Tibial artery (tissue), 4 donors: ENCODE measurements around the gene CDX1.
A peak's percentile ranks its signal among the peaks of the same experiment; 100 is the strongest.

Source experiments
- DNase-seq, 2 donors: peaks; one replicate each; pipeline ENCODE4 v3.0.0-alpha.2; 2019
- H3K27ac ChIP-seq, 2 donors: fragments of 200-600 bp; sonication (generic) in 1 of 2; 1 replicate in 1 of 2; 2 replicates in 1 of 2; pipeline ENCODE4 v1.5.1; 2018 to 2019; ENCODE audit warnings: mild to moderate bottlenecking in 1 of 2
- H3K27me3 ChIP-seq, 2 donors: fragments of 200-600 bp; sonication (generic) in 1 of 2; one replicate each; pipeline versions ENCODE4 v1.5.1 to v1.6.0; 2016 to 2019
- H3K36me3 ChIP-seq, 3 donors: fragments of 200-600 bp; sonication (generic) in 2 of 3; one replicate each; pipeline ENCODE4 v1.5.1; 2016 to 2019; ENCODE audit warnings: mild to moderate bottlenecking in 2 of 3
- H3K4me1 ChIP-seq, 4 donors: fragments of 200-600 bp; sonication (generic) in 2 of 4; 1 replicate in 3 of 4; 2 replicates in 1 of 4; pipeline ENCODE4 v1.5.1; 2016 to 2019
- H3K4me3 ChIP-seq, 2 donors: fragments of 200-600 bp; sonication (generic) in 1 of 2; 1 replicate in 1 of 2; 2 replicates in 1 of 2; pipeline ENCODE4 v1.5.1; 2018 to 2019; ENCODE audit warnings: mild to moderate bottlenecking in 2 of 2
- H3K9me3 ChIP-seq, 3 donors: fragments of 200-600 bp; sonication (generic) in 1 of 3; one replicate each; pipeline ENCODE4 v1.5.1; 2016 to 2019
- CTCF ChIP-seq, 2 experiments: fragments of 200-600 bp in 1 of 2; fragments of 450-650 bp in 1 of 2; IDR thresholded peaks; one replicate each; pipeline ENCODE4 v1.5.1; 2017 to 2019; ENCODE audit warnings: antibody characterized with exemption in 2 of 2, mild to moderate bottlenecking in 1 of 2, moderate library complexity in 1 of 2
- intact Hi-C: fragments of 100-400 bp; cut with DNase I; formaldehyde crosslinking; loops from one replicate; pipeline ENCODE4 v1.15.0; 2023; ENCODE audit warnings: low total_unique reads

CDX1 gene

DNA sequence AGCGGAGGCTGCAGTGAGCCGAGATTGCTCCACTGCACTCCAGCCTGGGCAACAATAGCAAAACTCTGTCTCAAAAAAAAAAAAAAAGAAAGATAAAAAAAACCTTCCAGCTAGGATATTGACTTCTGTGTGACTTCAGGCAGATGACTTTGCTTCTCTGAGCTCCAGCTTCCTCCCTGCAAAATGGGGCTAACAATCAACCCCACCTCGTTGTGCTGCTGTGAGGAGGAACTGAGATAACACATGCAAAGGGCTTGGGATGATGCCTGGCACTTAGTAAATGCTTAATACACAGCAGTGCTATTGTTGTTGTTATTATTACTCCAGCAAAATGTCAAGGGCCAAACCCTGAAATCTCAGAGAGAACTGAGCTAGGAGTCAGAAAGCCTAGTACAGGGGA, 3.5 kb upstream of the CDX1 start:
- Histone ChIP-seq H3K4me1 (peaks cover 0 to 67% (median 52%) of the 10 kb centered on the region in 4 donors), H3K4me3 (no peak overlapping the region), H3K27me3 (peaks cover 0 to 7% of the 10 kb centered on the region in 2 donors), H3K9me3 (no peaks in the 10 kb centered on the region), H3K27ac (peak overlapping the region; percentile 53 to 63), H3K36me3 (no peaks in the 10 kb centered on the region)
- DNase-seq = no peak
- no peak for TF ChIP-seq CTCF (IDR thresholded peaks at IDR 0.05)
- intact Hi-C loops = loop anchor here (5.0 kb wide), 1 partner anchor 36 kb away; no protein-coding TSS in a partner anchor

GRCh38 chr5:150163547-150164059, 3.0 kb upstream of the CDX1 start:
- Histone ChIP-seq H3K4me1 (peaks cover 0 to 61% (median 46%) of the 10 kb centered on the region in 4 donors), H3K4me3 (no peak overlapping the region)
- intact Hi-C loops = loop anchor here (5.0 kb wide), 1 partner anchor 36 kb away; no protein-coding TSS in a partner anchor

GRCh38 chr5:150164211-150164980, 2.2 kb upstream of the CDX1 start:
- H3K9me3 ChIP-seq = no peaks in the 10 kb centered on the region
- no peak overlapping the region for H3K4me3 ChIP-seq
- intact Hi-C loops = loop anchor here (5.0 kb wide), 1 partner anchor 37 kb away; no protein-coding TSS in a partner anchor
- peaks cover 0 to 53% (median 39%) of the 10 kb centered on the region in 4 donors for H3K4me1 ChIP-seq
- H3K36me3 ChIP-seq = no peaks in the 10 kb centered on the region
- peak overlapping the region; percentile 53 to 63 for H3K27ac ChIP-seq
- peaks cover 0 to 7% of the 10 kb centered on the region in 2 donors for H3K27me3 ChIP-seq
- no peak for TF ChIP-seq CTCF (IDR thresholded peaks at IDR 0.05)
- DNase-seq = peak in 1 of 2 donors; percentile 69

More at GRCh38 chr5:150163547-150164059, 3.0 kb upstream of the CDX1 start:
- TF ChIP-seq CTCF (IDR thresholded peaks at IDR 0.05) = peak; percentile 29 to 35
- Histone ChIP-seq H3K36me3 (no peaks in the 10 kb centered on the region), H3K27ac (peak overlapping the region; percentile 53 to 63), H3K9me3 (no peaks in the 10 kb centered on the region), H3K27me3 (peaks cover 0 to 7% of the 10 kb centered on the region in 2 donors)
- DNase-seq = peak; percentile 85 to 90

DNA sequence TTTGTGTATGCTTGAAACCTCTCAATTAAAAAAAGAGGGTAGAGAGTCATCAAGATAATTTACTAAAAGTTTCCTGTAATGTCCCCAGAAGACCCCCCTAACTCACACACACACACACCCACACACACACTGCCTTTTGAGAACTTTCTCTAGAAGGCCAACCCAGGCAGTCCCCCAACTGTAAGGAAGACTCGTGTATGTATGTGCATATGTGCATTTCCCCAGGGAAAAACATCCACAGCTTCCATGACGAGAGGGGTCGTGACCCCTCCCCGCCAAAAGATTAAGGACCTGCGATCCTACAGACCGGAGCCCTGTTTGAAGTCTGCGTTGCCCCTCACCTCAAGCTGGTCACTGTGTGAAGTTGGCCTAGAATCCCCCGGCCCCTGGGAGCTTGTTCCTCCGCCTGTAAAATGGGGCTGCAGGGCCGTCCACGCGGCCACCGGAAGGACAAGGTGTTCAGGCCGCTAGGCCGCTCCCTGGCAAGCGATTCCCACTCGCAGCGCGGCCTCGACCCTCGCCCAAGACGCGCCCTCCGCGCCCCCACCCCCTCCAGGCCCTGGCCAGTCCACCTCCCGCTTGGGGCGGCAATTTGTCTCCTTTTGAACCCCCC, 435 bp upstream of the CDX1 start:
- Histone ChIP-seq H3K27me3 (peaks cover 0 to 7% of the 10 kb centered on the region in 2 donors), H3K4me1 (peaks cover 0 to 36% (median 22%) of the 10 kb centered on the region in 4 donors), H3K27ac (no peak overlapping the region), H3K36me3 (no peaks in the 10 kb centered on the region), H3K4me3 (no peak overlapping the region), H3K9me3 (no peaks in the 10 kb centered on the region)
- no peak for TF ChIP-seq CTCF (IDR thresholded peaks at IDR 0.05)
- intact Hi-C loops = no loop called here
- DNase-seq = no peak

- no peaks in the 10 kb centered on the region for H3K36me3 ChIP-seq
- no peak for DNase-seq
- TF ChIP-seq CTCF (IDR thresholded peaks at IDR 0.05) = no peak
- intact Hi-C loops = no loop called here
- H3K4me1 ChIP-seq = peaks cover 0 to 23% (median 14%) of the 10 kb centered on the region in 4 donors
- no peak overlapping the region for H3K4me3 ChIP-seq
- peaks cover 0 to 7% of the 10 kb centered on the region in 2 donors for H3K27me3 ChIP-seq
- H3K27ac ChIP-seq = no peak overlapping the region
- no peaks in the 10 kb centered on the region for H3K9me3 ChIP-seq
These were observed 903 bp downstream of the CDX1 start for GRCh38 chr5:150167512-150167850.
